GM13976 (cell line): ENCODE measurements around the gene LPP.

ENCODE experiments used
- DNase-seq: peaks from one replicate; pipeline ENCODE4 v3.0.0; 2012; ENCODE audit warnings: low spot score
- in situ Hi-C: fragments of 300-500 bp; cut with MboI; formaldehyde crosslinking; loops from one replicate; pipeline ENCODE4 v1.12.0; 2022; ENCODE audit warnings: low sequenced_read_pairs, mixed read lengths, inconsistent platforms; ENCODE audit not compliant: unreplicated experiment
- TF ChIP-seq, protein P1 (sequence below): IDR thresholded peaks from 2 replicates; pipeline ENCODE4 v1.5.1; 2012; ENCODE audit warnings: borderline replicate concordance, mild to moderate bottlenecking; ENCODE audit not compliant: insufficient read depth; ENCODE audit errors: extremely low read depth, missing control alignments, control extremely low read depth

Gene LPP

GRCh38 chr3:188936597-188937107 lies 782.7 kb downstream of the LPP start:
- TF ChIP-seq, protein P1, sequence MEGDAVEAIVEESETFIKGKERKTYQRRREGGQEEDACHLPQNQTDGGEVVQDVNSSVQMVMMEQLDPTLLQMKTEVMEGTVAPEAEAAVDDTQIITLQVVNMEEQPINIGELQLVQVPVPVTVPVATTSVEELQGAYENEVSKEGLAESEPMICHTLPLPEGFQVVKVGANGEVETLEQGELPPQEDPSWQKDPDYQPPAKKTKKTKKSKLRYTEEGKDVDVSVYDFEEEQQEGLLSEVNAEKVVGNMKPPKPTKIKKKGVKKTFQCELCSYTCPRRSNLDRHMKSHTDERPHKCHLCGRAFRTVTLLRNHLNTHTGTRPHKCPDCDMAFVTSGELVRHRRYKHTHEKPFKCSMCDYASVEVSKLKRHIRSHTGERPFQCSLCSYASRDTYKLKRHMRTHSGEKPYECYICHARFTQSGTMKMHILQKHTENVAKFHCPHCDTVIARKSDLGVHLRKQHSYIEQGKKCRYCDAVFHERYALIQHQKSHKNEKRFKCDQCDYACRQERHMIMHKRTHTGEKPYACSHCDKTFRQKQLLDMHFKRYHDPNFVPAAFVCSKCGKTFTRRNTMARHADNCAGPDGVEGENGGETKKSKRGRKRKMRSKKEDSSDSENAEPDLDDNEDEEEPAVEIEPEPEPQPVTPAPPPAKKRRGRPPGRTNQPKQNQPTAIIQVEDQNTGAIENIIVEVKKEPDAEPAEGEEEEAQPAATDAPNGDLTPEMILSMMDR: no peak
- DNase-seq: no peak
- in situ Hi-C loops: no loop called here

DNA sequence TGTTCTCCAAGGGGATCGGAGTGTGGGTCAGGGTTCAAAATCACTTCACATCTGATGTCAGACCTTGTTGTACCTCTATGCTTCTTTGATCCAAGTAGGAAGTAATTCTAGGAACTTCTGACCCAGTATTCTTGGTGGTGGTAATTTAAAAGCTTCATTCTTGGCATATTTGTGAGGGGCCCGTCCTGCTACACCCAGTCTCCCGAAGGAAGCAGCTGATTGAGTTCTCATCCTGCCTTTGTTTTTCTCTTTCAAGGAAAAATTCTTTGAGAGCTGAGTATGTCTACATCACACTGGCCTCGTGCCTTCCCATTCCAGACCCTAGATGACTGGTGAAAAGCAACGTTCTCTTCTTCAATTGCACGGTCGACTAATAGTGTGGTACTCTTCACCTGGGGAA lies 783.4 kb downstream of the LPP start:
- DNase-seq: no peak
- TF ChIP-seq, protein P1: no peak
- in situ Hi-C loops: no loop called here

DNA sequence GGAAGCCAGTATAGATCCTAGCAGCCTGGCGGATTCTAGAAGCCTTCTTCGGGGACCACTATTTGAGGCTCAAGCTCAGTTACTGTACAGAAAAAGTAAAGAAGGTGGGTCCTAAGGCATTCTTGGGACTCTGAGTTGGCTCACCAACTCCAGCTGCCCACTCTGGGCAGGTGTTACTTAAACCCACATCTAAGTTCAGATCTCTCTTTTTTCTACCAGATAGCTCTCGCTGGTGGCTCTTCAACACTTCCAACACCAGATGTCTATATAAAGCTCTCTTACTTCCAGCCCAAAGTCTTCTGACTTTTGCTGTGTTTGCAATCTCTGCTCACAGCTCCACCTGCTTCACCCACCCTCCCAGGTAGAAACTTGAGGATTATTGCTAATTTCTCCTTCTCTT lies 785.0 kb downstream of the LPP start:
- TF ChIP-seq, protein P1: no peak
- in situ Hi-C loops: no loop called here
- DNase-seq: no peak

DNA sequence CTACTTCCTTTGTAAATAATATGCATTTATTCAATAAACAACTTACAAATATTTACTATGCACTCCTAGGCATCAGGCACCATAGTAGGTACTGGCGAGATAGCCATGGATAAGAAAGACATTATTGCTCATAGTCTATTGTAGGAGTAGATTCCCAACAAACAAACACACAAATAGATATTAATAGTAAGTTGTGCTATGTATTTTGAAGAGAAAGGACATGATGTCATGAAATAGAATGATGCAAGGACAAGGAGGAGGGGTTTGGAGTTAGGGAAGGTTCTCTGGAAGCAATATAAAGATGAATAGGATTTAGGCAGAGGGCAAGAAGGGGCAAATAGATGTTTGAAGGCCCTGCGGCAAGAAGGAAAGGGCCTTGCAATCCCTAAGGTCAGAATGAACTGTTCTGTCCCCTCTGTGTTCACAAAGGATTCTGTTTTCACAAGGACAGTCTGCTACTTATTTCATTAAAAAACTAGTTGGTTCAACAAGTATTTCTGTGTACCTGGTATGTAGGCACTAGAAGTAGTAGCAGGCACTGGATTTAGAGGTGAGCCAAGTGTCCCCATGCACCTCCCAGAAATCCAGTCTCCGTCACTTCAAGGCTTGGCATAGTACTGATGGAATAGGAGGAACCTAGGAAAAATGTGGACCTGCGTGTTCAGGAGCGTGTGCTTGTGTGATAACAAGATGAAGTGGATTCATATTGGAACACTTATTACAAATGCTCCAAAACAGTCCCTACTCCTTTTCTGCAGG lies 786.0 kb downstream of the LPP start:
- in situ Hi-C loops: no loop called here
- no peak for DNase-seq
- TF ChIP-seq, protein P1: no peak
